Peyer's patch (tissue), 4 donors: ENCODE data around the gene COL6A2. TPM values are rescaled to one million over a fixed set of nuclear protein-coding genes. Genes with fewer than 3 reads are reported as not detected.
"Not testable (repeated sequence)": the region's sequence is repeated elsewhere in the genome, so short reads cannot be mapped to it uniquely, and the experiment has no call there.

Source experiments
- DNase-seq, 3 donors: peaks; one replicate each; pipeline ENCODE4 v3.0.0-alpha.2; 2017 to 2019
- H3K27ac ChIP-seq, 4 donors: fragments of 200-600 bp; sonication (generic); one replicate each; pipeline ENCODE4 v1.5.1; 2016 to 2019
- H3K27me3 ChIP-seq, 2 donors: fragments of 200-600 bp; sonication (generic); one replicate each; pipeline ENCODE4 v1.5.1; 2019
- H3K36me3 ChIP-seq, 3 donors: fragments of 200-600 bp; sonication (generic); one replicate each; pipeline ENCODE4 v1.5.1; 2016 to 2019
- H3K4me1 ChIP-seq, 4 donors: fragments of 200-600 bp; sonication (generic); one replicate each; pipeline ENCODE4 v1.5.1; 2016 to 2019
- H3K4me3 ChIP-seq, 4 donors: fragments of 200-600 bp; sonication (generic); 1 replicate in 3 of 4; 2 replicates in 1 of 4; pipeline ENCODE4 v1.5.1; 2016 to 2019; ENCODE audit warnings: mild to moderate bottlenecking in 1 of 4
- H3K9me3 ChIP-seq, 4 donors: fragments of 200-600 bp; sonication (generic); one replicate each; pipeline ENCODE4 v1.5.1; 2016 to 2019; ENCODE audit warnings: mild to moderate bottlenecking in 1 of 4
- CTCF ChIP-seq, 6 experiments: fragments of 450-650 bp in 4 of 6; fragments of 200-600 bp in 2 of 6; sonication (generic) in 1 of 6; IDR thresholded peaks; one replicate each; pipeline ENCODE4 v1.5.1; 2017 to 2019; ENCODE audit warnings: antibody characterized with exemption in 6 of 6, mild to moderate bottlenecking in 3 of 6, moderate library complexity in 1 of 6
- POLR2A ChIP-seq, 2 donors: fragments of 450-650 bp; IDR thresholded peaks; one replicate each; pipeline ENCODE4 v1.5.1; 2017; ENCODE audit warnings: antibody characterized with exemption in 2 of 2, mild to moderate bottlenecking in 2 of 2, moderate library complexity in 2 of 2
- total RNA-seq, 4 donors: library from RNA; depleted of rRNA; stranded (reverse); fragments of >200 nt; gene quantifications; one replicate each; pipeline ENCODE4 v1.1.0, GENCODE V29; 2016

The COL6A2 gene
- total RNA-seq, 4 donors from 2014 or later: 59.9 to 1,087 (median 166) TPM

DNA sequence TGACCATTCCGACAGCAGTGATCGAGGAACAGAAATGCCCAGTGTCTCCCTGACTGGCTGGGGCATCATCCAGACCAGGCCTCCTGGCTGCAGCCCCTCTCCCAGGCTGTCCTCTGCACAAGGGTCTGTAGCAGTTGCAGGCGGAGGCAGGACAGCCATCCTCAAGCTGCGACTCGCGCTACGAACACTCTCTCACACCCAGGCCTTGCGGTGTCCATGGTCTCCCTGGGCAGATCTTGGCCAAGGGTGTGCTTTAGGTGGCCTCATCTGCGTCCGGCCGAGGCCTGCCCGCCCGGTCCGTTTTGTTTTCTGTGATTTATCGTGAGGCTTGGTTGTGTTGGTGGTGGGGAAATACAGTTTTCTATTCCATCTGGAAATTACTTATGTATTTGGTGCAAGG, 41.8 kb downstream of the COL6A2 start:
- Histone ChIP-seq H3K4me1 (no peaks in the 10 kb centered on the region), H3K27ac (no peak overlapping the region), H3K4me3 (no peak overlapping the region), H3K36me3 (no peaks in the 10 kb centered on the region), H3K27me3 (no peaks in the 10 kb centered on the region), H3K9me3 (no peaks in the 10 kb centered on the region)
- no peak for TF ChIP-seq POLR2A (IDR thresholded peaks at IDR 0.05)
- no peak for TF ChIP-seq CTCF (IDR thresholded peaks at IDR 0.05)
- DNase-seq: no peak

DNA sequence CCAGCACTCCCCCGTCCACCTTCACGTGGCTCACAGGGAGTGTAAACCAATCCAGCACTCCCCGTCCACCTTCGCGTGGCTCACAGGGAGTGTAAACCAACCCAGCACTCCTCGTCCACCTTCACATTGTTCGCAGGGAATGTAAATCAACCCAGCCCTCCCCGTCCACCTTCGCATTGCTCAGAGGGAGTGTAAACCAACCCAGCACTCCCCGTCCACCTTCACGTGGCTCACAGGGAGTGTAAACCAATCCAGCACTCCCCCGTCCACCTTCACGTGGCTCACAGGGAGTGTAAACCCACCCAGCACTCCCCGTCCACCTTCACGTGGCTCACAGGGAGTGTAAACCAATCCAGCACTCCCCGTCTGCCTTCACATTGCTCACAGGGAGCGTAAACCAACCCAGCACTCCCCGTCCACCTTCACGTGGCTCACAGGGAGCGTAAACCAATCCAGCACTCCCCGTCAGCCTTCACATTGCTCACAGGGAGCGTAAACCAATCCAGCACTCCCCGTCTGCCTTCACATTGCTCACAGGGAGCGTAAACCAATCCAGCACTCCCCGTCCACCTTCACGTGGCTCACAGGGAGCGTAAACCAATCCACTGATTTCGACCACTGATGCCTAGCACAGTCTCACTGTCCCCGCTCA, 42.6 kb downstream of the COL6A2 start:
- not testable (repeated sequence) for H3K36me3 ChIP-seq, DNase-seq, H3K9me3 ChIP-seq, H3K27me3 ChIP-seq, H3K4me3 ChIP-seq, H3K27ac ChIP-seq, H3K4me1 ChIP-seq

GRCh38 chr21:46141767-46142581, 44.1 kb downstream of the COL6A2 start:
- no peaks in the 10 kb centered on the region for H3K27me3 ChIP-seq
- TF ChIP-seq POLR2A (IDR thresholded peaks at IDR 0.05) (no peak), CTCF (IDR thresholded peaks at IDR 0.05) (no peak)
- no peak for DNase-seq

GRCh38 chr21:46142582-46143473, 44.9 kb downstream of the COL6A2 start:
- H3K36me3 ChIP-seq: no peaks in the 10 kb centered on the region
- H3K27ac ChIP-seq: no peak overlapping the region
- no peak for DNase-seq
- no peak overlapping the region for H3K4me3 ChIP-seq
- no peaks in the 10 kb centered on the region for H3K27me3 ChIP-seq
- no peaks in the 10 kb centered on the region for H3K4me1 ChIP-seq
- no peak for TF ChIP-seq CTCF (IDR thresholded peaks at IDR 0.05)
- TF ChIP-seq POLR2A (IDR thresholded peaks at IDR 0.05): no peak
- H3K9me3 ChIP-seq: no peaks in the 10 kb centered on the region

More at GRCh38 chr21:46141767-46142581, 44.1 kb downstream of the COL6A2 start:
- no peak overlapping the region for H3K4me3 ChIP-seq
- no peaks in the 10 kb centered on the region for H3K4me1 ChIP-seq
- H3K9me3 ChIP-seq: no peaks in the 10 kb centered on the region
- H3K36me3 ChIP-seq: no peaks in the 10 kb centered on the region
- no peak overlapping the region for H3K27ac ChIP-seq

GRCh38 chr21:46144464-46145070, 46.7 kb downstream of the COL6A2 start:
- Histone ChIP-seq H3K27me3 (no peaks in the 10 kb centered on the region), H3K27ac (no peak overlapping the region), H3K9me3 (no peaks in the 10 kb centered on the region), H3K4me1 (no peaks in the 10 kb centered on the region), H3K4me3 (no peak overlapping the region), H3K36me3 (no peaks in the 10 kb centered on the region)
- DNase-seq: no peak
- no peak for TF ChIP-seq CTCF (IDR thresholded peaks at IDR 0.05)
- TF ChIP-seq POLR2A (IDR thresholded peaks at IDR 0.05): no peak
